Upper lobe of left lung (tissue), 6 donors: ENCODE measurements around the gene METRNL. TPM values are rescaled to one million over a fixed set of nuclear protein-coding genes. Genes with fewer than 3 reads are reported as not detected.

Source experiments
- ATAC-seq, 2 donors: fragments of 200-7000 bp; cut with Tn5 transposase; one replicate each; pipeline ENCODE4 v1.9.1; 2022; ENCODE audit warnings: mild to moderate bottlenecking in 2 of 2, moderate library complexity in 2 of 2; ENCODE audit not compliant: low FRiP score in 2 of 2
- DNase-seq, 2 donors: peaks; one replicate each; pipeline ENCODE4 v3.0.0-alpha.2; 2019 to 2020
- H3K27ac ChIP-seq, 4 donors: fragments of 200-600 bp; sonication (generic); one replicate each; pipeline ENCODE4 v1.5.1; 2016 to 2019
- H3K27me3 ChIP-seq, 4 donors: fragments of 200-600 bp; sonication (generic); one replicate each; pipeline ENCODE4 v1.5.1; 2017 to 2019
- H3K36me3 ChIP-seq, 4 donors: fragments of 200-600 bp; sonication (generic); one replicate each; pipeline ENCODE4 v1.5.1; 2016 to 2019
- H3K4me1 ChIP-seq, 4 donors: fragments of 200-600 bp; sonication (generic); one replicate each; pipeline ENCODE4 v1.5.1; 2018 to 2019
- H3K4me3 ChIP-seq, 4 donors: fragments of 200-600 bp; sonication (generic); one replicate each; pipeline ENCODE4 v1.5.1; 2017 to 2019; ENCODE audit warnings: mild to moderate bottlenecking in 2 of 4, moderate library complexity in 1 of 4
- H3K9me3 ChIP-seq, 4 donors: fragments of 200-600 bp; sonication (generic); one replicate each; pipeline ENCODE4 v1.5.1; 2018 to 2019
- POLR2AphosphoS5 ChIP-seq, 2 donors: sonication (generic); formaldehyde crosslinking; IDR thresholded peaks; one replicate each; pipeline ENCODE4 v1.5.1; 2017; ENCODE audit warnings: antibody characterized with exemption in 2 of 2
- WGBS, 2 donors: methylation state at CpG; one replicate each; pipeline ENCODE4 v1.1.5; 2017 to 2018; 5-methylcytosine and 5-hydroxymethylcytosine counted together
- total RNA-seq, 6 donors: library from RNA; depleted of rRNA in 4 of 6; stranded (reverse); fragments of >200 nt in 4 of 6; gene quantifications; one replicate each; pipeline versions ENCODE4 v1.1.0 to v1.2.1, GENCODE V29; 2016 to 2021
- TF ChIP-seq, protein P1 (sequence below), 6 experiments: fragments of 450-650 bp in 4 of 6; fragments of 200-600 bp in 2 of 6; sonication (generic) in 2 of 6; IDR thresholded peaks; one replicate each; pipeline ENCODE4 v1.5.1; 2016 to 2019; ENCODE audit warnings: antibody characterized with exemption in 6 of 6
- donor health status: DM: no; HTN: no; CAD: no; lungs with moderate emphysema.
- donor health status: DM: no; HTN: yes; CAD: no; lungs with severe emphysema.

Gene METRNL
- total RNA-seq, 6 donors from 2014 or later, result 59.4 to 120 (median 76.4) TPM

DNA sequence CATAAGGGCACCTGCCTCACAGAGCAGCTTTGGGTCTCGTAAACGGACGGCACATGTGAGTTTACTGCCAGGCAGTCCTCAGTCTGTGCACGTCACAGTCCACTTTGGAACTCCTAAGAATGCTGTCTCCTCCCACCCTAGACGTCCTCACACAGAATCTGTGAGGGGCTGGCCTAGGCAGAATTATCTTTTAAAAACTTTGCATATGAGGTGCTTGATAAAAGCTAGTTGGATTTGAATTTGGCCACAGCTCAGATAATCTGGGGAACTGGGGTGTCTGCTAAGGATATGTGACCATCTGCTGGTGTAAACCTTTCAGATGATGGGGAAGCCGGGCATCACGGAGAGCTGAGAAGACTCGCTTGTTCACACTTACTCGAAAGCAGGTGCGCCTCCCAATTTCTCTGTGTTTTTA lies 64.4 kb downstream of the METRNL start:
- 90 to 91% methylated on average over 10 of the region's 10 CpGs for WGBS, 2 donors
- no peaks in the 10 kb centered on the region for H3K36me3 ChIP-seq
- ATAC-seq, result no peak

More for the DNA sequence above, 64.4 kb downstream of the METRNL start:
- H3K4me3 ChIP-seq, result no peak overlapping the region
- no peaks in the 10 kb centered on the region for H3K9me3 ChIP-seq
- H3K27ac ChIP-seq, result no peak overlapping the region
- H3K27me3 ChIP-seq, result no peaks in the 10 kb centered on the region
- TF ChIP-seq, protein P1, sequence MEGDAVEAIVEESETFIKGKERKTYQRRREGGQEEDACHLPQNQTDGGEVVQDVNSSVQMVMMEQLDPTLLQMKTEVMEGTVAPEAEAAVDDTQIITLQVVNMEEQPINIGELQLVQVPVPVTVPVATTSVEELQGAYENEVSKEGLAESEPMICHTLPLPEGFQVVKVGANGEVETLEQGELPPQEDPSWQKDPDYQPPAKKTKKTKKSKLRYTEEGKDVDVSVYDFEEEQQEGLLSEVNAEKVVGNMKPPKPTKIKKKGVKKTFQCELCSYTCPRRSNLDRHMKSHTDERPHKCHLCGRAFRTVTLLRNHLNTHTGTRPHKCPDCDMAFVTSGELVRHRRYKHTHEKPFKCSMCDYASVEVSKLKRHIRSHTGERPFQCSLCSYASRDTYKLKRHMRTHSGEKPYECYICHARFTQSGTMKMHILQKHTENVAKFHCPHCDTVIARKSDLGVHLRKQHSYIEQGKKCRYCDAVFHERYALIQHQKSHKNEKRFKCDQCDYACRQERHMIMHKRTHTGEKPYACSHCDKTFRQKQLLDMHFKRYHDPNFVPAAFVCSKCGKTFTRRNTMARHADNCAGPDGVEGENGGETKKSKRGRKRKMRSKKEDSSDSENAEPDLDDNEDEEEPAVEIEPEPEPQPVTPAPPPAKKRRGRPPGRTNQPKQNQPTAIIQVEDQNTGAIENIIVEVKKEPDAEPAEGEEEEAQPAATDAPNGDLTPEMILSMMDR (IDR thresholded peaks at IDR 0.05), result no peak
- TF ChIP-seq POLR2AphosphoS5 (IDR thresholded peaks at IDR 0.05), result no peak
- peaks cover 0 to 4% (median 0%) of the 10 kb centered on the region in 4 donors for H3K4me1 ChIP-seq
- DNase-seq, result no peak

Other genes starting within 250 kb of the METRNL start
- 10 to 100 TPM in 2 of 6 donors, 1 to 10 TPM in 4; 2.9 to 14.4 (median 6.9) TPM for gene ZNF750, start 239.6 kb upstream of the METRNL start, total RNA-seq